NCI-H1930 (cell line): ENCODE measurements around the gene STK24.
"Not testable (repeated sequence)": the region's sequence is repeated elsewhere in the genome, so short reads cannot be mapped to it uniquely, and the experiment has no call there.

ENCODE experiments used
- DNase-seq, 2 experiments: peaks; one replicate each; lab custom pipeline; 2025; lab: John Stamatoyannopoulos, UW

STK24 gene

GRCh38 chr13:98434060-98434459 lies 142.8 kb downstream of the STK24 start:
- no peak for DNase-seq

DNA sequence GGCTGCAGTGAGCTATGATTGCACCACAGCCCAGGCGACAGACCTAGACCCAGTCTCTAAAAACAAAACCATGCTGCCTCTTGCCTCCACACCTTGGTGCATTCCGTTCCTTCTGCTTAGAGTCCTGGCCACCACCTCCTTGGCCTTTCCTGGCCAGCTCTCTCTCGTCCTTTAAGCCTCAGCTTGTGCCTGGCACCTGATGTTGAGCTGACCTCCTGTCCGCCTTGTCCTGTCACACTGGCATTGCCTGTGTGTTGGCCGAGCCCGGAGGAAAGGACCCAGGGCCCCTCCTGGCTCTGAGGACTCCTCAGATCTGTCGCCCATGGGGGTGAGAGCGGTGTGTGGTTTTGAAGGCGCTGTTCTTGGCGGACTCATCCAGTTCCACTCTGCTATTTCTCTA lies 143.3 kb downstream of the STK24 start:
- DNase-seq: no peak

DNA sequence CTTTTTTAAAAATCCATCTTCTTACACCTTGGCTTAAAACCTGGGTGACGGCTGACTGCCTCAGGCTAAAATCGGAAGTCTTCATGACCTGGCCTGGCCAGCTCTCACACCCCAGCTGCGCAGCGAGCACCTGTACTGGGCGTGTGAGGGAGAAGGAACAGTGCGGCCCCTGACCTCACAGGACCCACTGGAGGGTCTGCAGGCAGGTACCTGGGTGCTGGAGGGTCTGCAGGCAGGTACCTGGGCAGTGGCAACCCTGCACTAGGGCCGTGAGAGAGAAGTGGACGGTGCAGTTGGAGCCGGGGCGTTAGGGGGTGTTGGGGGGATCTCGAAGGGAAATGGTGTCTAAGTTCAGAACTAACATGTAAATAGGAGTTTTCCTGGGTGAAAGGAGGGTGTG lies 144.3 kb downstream of the STK24 start:
- DNase-seq: no peak

DNA sequence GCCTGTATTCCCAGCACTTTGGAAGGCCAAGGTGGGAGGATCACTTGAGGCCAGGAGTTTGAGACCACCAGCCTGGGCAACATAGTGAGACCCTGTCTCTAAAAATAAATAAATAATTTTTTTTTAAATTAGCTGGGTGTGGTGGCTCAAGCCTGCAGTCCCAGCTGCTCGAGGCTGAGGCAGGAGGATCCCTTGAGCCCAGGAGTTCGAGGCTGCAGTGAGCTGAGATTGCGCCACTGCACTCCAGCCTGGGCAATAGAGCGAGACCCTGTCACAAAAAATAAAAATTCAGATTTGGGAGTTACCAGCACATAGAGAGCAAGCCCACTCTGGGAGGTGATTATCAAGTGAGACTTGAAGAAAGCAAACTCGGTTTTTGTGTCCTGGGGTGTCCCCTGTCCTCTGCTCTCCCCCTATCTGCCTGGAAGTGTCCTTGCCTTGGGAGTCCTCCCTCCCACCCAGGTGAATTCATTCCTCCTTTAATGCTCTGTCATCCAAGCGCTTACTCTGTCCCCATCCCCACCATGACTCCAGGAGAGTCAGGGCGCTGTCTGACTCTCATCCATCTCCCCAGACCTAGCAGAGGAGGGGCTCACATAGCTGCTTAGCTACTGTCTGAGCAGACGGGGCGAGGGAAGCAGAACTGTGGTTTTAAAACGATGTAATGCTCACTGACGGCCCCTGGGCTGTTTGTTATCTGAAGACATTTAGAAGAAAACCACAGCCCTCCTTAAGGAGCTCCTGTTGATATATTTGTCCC lies 146.8 kb downstream of the STK24 start:
- DNase-seq: no peak

DNA sequence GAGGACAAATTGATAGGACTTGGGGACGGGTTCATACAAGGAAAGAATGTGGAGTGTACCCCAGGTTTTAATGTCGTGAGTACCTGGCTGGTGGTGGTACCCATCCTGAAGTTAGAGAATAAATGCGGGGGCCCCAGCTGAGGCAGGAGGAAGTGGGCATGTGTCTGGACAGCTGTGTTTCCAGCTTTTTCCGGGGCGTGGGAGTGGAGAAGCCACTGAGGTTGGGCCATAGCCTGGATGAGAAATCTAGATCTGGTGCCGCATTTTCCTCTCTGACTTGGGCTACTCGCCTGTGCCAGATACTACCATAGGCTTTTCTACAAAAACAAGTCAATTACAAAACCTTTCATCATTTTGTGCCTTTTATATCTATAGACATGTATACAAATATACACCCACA lies 147.4 kb downstream of the STK24 start:
- DNase-seq: no peak

DNA sequence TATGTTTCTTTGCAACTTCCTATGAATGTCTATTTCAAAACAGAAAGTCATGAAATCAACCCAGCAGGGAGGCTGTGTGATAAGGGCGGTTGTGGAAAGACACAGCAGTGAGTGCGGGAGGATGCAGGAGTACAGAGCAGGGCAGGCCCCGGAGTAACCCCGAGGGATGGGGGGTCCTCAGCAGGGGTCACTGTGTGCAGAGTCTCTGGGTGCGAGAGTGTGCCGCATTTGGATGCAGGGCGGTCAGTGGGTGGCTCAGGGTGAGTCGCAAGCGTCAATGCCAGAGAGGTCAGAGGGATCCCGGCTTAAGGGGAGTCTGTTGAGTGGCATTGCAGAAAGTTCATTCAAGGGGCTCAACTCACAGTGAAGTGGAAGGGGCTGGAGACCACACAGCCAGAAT lies 147.8 kb downstream of the STK24 start:
- DNase-seq: no peak

DNA sequence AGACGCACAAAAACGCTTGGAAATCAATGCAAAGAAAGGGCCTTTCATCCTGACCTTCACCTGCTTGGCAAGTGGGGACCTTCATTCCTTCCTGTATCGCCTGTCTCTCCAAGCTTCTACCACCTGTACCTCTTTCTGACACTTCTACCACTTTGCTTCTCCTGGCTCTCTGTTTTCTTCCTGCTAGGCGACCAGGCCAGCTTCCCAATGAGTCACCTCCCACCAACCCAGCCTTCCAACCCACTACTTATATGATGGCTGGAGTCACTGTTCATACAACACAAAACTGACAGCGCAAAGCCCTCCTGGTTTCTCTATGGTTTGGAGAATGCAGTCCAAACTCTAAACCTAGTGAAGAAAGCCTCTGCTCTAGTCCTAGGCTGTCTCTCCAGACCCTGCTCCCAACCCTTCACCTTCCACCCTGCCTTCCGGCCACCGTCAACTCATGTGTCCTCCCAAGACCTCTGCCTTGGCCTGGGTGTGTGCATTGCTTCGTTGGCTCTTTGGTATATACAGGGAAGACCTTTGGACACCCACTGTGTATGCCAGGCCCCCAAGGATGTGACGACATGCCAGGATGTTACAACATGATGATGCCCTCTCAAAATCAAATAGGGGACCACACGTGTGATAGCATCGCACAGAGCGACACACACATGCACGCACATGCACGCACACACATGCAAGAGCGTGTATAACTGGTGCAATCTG lies 148.5 kb downstream of the STK24 start:
- DNase-seq: no peak

DNA sequence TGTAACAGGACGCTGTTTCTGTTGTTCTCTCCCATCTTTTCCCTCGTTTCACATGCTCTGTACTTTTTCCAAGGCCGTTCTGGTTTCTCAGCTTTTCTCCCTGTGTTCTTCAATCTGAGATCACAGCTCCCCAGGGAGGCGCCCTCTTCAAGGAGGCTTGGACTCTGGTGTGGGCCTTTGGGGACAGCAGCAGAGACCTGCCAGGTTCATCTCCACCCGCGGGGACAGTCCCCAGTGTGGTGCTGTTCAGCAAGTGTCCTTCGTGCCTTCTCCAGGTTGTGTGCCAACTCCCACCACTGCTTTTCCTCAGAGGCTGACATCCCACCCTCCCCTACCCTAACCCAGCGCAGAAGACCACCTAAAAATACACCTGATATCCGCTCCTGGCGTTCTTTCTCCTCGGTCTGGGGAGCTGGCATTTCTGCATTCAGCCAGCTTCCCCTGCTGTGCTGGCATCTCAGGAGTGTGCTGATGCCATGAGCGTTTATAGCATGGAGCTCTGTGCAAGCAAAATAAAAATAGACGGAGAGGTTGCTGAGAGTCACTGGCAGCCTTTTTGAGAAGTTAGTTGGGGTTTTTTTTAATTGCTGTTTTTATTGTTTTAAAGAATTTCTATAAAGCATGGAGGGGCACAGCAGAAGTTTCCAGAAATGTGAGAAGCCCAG lies 149.4 kb downstream of the STK24 start:
- DNase-seq: no peak

GRCh38 chr13:98423417-98423816 lies 153.5 kb downstream of the STK24 start:
- DNase-seq: no peak

- no peak for DNase-seq
These were observed 154.9 kb downstream of the STK24 start for GRCh38 chr13:98422046-98422445.

DNA sequence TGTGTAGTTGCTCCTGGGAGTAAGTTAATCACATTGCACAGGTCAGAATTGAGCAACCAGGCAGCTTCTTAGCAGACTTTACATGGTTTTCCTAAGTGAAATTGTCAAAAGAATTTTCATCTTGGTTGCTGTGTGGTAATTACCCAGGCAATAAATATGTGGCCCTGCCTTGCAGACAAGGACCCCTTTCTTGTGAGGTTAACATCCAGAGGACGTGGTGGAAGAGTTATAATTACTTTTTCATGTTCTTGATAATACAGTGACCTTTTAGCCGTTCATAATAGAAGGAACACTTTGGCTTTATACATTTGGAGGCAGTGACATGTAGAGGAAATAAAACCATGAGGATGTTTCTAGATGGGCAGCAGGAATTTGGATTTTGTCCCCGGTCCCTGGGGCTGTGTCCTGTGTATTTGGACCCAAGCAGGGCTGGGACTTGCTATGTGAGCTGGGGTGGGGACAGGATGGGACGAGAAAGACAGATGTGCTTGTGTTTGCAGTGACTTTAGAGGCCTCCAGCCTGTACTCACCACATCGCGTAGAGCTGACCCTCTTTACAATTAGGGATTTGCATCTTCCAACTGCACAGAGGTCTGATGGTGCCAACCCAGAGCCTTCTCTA lies 156.2 kb downstream of the STK24 start:
- no peak for DNase-seq

DNA sequence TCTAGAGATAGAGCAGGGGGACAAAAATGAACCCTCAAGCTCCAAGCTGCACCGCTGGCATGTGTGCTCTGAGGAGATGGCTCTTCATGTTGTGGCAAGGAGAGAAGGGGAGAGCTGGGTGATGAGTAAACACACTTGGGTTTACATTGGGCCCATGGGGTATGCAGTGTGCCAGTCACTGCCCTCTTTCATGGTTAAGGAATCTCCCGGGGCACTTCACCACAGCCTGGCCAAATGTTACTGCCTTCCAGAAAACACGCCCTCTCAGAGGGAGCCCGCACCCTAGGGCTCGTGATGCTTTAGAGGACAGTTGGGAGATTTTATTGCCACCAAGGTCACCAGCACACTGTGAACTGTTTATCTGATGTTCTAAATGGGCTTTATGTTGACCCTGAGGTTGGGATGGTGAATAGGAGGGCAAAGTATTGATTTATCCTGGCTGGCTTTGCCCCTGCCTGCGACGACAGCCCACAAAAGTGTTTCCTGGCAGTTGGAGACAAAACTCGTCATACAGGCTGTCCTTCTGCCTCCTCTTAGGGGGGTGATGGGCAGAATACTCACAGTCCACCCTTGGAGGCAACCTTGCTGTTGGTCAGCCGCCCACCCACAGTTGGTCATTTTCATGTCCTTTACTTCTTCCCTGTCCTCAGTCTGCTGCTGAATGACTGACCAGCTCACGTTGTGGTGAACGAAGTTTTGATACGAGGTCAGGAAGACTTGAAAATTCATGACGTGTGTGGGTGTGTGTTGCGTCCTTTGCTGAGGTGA lies 156.9 kb downstream of the STK24 start:
- DNase-seq: no peak

GRCh38 chr13:98416408-98416807 lies 160.5 kb downstream of the STK24 start:
- DNase-seq: no peak

DNA sequence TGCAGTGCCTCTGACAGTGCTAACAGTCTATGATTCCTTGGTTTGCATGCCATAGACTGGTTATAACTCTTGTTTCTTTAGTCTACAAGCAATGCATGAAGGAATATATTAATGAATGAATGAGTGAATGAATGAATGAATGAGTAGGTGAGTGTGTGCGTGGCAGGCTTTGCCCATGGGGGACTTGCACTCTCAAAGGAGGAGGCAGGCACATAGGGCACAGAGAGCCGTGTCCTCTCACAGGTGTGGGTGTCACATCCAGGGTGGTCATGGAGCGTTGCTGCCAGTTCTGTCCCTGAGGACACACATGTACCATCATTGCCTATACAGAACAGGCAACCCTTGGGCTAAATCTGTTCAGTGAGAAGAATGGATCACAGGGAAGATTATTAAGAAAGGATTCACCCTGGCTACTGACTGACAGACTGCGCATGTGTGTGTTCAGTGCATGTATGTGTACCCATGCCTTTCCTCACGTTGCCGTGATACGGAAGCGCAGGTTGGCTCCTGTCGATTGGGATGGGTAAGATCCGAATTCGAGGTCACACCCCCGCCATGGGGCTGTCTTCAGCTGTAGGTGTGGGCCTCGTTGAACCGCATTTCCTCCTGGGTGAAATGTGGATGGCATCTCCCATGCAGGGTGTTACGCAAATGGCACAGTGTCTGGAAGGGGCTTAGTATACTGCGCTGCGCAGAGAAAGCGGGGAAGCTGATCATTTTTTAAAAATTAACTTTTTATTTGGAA lies 161.4 kb downstream of the STK24 start:
- no peak for DNase-seq

GRCh38 chr13:98413796-98414195 lies 163.1 kb downstream of the STK24 start:
- no peak for DNase-seq

DNA sequence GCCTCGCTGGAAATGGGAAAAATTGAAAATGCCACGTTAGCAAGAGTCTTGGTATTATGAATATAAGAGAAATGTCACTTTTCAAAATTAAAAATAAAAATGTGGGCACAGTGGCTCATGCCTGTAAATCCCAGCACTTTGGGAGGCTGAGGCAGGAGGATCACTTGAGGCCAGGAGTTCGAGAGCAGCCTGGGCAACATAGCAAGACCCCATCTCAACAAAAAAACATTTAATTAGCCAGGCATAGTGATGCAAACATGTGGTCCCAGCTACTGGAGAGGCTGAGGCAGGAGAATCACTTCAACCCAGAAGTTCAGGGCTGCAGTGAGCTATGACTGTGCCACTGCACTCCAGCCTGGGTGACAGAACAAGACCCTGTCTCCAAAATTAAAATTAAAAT lies 163.6 kb downstream of the STK24 start:
- DNase-seq: not testable (repeated sequence)

- DNase-seq: no peak
These were observed 165.2 kb downstream of the STK24 start for GRCh38 chr13:98411617-98412265.

GRCh38 chr13:98411013-98411412 lies 165.9 kb downstream of the STK24 start:
- no peak for DNase-seq

DNA sequence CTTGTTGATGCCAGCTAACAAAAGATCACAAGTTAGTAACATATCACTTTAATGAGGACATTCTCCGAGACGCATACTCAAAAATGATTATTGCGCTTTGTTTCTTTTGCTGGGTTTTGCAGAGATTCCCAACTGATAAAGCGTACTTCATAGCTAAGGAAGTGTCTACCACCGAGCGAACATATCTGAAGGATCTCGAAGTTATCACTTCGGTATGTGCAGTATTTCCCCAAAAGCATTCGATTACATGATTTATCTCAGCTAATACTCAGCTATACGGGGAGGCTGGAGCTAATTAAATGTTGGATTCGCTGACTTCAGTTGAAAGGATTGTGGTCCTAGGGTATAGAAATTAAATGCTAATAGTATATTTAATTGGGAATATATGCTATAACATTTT lies 166.3 kb downstream of the STK24 start:
- DNase-seq: no peak

DNA sequence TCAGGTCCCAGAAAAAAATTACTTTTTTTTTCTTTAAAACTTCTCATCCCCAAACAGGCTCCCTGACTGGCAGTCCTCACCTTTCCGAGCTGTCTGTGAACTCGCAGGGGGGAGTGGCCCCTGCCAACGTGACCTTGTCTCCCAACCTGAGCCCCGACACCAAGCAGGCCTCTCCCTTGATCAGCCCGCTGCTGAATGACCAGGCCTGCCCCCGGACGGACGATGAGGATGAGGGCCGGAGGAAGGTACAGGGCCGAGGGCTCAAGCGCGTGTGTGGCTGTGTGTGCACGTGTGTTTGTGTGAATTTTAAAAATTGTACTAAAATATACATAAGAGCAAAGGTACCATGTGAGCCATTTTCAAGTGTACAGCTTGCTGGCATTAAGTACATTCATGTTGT lies 167.6 kb downstream of the STK24 start:
- DNase-seq: no peak

GRCh38 chr13:98407575-98407974 lies 169.3 kb downstream of the STK24 start:
- no peak for DNase-seq
